DND-41 (cell line): ENCODE results near the gene PUSL1.

Experiments used
- CTCF ChIP-seq: IDR thresholded peaks from 2 replicates; pipeline ENCODE4 v1.5.1; 2012; ENCODE audit warnings: borderline replicate concordance, low read length, moderate library complexity, mild to moderate bottlenecking; ENCODE audit not compliant: poor library complexity, severe bottlenecking; ENCODE audit errors: extremely low read depth
- EZH2 ChIP-seq: IDR thresholded peaks from 3 replicates; pipeline ENCODE4 v1.6.1; 2012; ENCODE audit warnings: borderline replicate concordance, low read depth, mild to moderate bottlenecking, moderate library complexity, low read length, inconsistent platforms; ENCODE audit not compliant: severe bottlenecking

- TF ChIP-seq CTCF, result no peak
- TF ChIP-seq EZH2, result no peak
Measured at GRCh38 chr1:1303736-1304135, 4.7 kb upstream of the PUSL1 start.
